GM18502 (cell line): Measurements from ENCODE around the gene CDK5RAP2.
"Not testable (repeated sequence)": the region's sequence is repeated elsewhere in the genome, so short reads cannot be mapped to it uniquely, and the experiment has no call there.

Experiments
- ATAC-seq: cut with Tn5 transposase; IDR thresholded peaks from one replicate; pipeline ENCODE4 v1.9.1; 2021; ENCODE audit warnings: mild to moderate bottlenecking; ENCODE audit not compliant: unreplicated experiment, poor library complexity

The CDK5RAP2 gene

GRCh38 chr9:120555839-120556238 is 24.1 kb downstream of the CDK5RAP2 start:
- ATAC-seq, result no peak

GRCh38 chr9:120552210-120552704 is 27.7 kb downstream of the CDK5RAP2 start:
- ATAC-seq, result not testable (repeated sequence)

GRCh38 chr9:120545701-120546550 is 34.0 kb downstream of the CDK5RAP2 start:
- no peak for ATAC-seq

GRCh38 chr9:120544441-120544840 is 35.5 kb downstream of the CDK5RAP2 start:
- no peak for ATAC-seq

- no peak for ATAC-seq
Measured at GRCh38 chr9:120542701-120543490, 37.1 kb downstream of the CDK5RAP2 start.

- no peak for ATAC-seq
Measured at GRCh38 chr9:120541921-120542320, 38.0 kb downstream of the CDK5RAP2 start.

GRCh38 chr9:120539951-120540350 is 40.0 kb downstream of the CDK5RAP2 start:
- no peak for ATAC-seq

GRCh38 chr9:120538339-120538738 is 41.6 kb downstream of the CDK5RAP2 start:
- ATAC-seq, result no peak

GRCh38 chr9:120536949-120537640 is 42.9 kb downstream of the CDK5RAP2 start:
- ATAC-seq, result no peak

- no peak for ATAC-seq
Measured at GRCh38 chr9:120536094-120536493, 43.9 kb downstream of the CDK5RAP2 start.

- no peak for ATAC-seq
Measured at GRCh38 chr9:120534266-120534665, 45.7 kb downstream of the CDK5RAP2 start.

- no peak for ATAC-seq
Measured at GRCh38 chr9:120532891-120533290, 47.1 kb downstream of the CDK5RAP2 start.

GRCh38 chr9:120532475-120532874 is 47.5 kb downstream of the CDK5RAP2 start:
- ATAC-seq, result no peak

GRCh38 chr9:120531683-120532300 is 48.2 kb downstream of the CDK5RAP2 start:
- ATAC-seq, result peak; percentile 47

GRCh38 chr9:120530220-120530832 is 49.6 kb downstream of the CDK5RAP2 start:
- not testable (repeated sequence) for ATAC-seq

GRCh38 chr9:120528829-120529228 is 51.1 kb downstream of the CDK5RAP2 start:
- no peak for ATAC-seq

- ATAC-seq, result no peak
Measured at GRCh38 chr9:120528327-120528726, 51.6 kb downstream of the CDK5RAP2 start.

GRCh38 chr9:120526534-120526933 is 53.4 kb downstream of the CDK5RAP2 start:
- ATAC-seq, result no peak

GRCh38 chr9:120524863-120525262 is 55.1 kb downstream of the CDK5RAP2 start:
- no peak for ATAC-seq

- ATAC-seq, result no peak
Measured at GRCh38 chr9:120524038-120524437, 55.9 kb downstream of the CDK5RAP2 start.
